Suprapubic skin (tissue), 3 donors: ENCODE data around the gene SZT2.

Source experiments
- CTCF ChIP-seq, 2 donors: fragments of 200-600 bp in 1 of 2; fragments of 450-650 bp in 1 of 2; sonication (generic) in 1 of 2; IDR thresholded peaks; one replicate each; pipeline ENCODE4 v1.5.1; 2016 to 2019; ENCODE audit warnings: antibody characterized with exemption in 2 of 2, mild to moderate bottlenecking in 1 of 2, moderate library complexity in 1 of 2
- EP300 ChIP-seq: sonication (generic); formaldehyde crosslinking; IDR thresholded peaks from one replicate; pipeline ENCODE4 v1.6.1; 2017; ENCODE audit warnings: antibody characterized with exemption

GRCh38 chr1:43386676-43387075, 3.0 kb upstream of the SZT2 start:
- no peak for TF ChIP-seq CTCF (IDR thresholded peaks at IDR 0.05)
- TF ChIP-seq EP300 = no peak
